GM23338 (cell line): Measurements from ENCODE around the gene SPRED3. TPM values are rescaled to one million over a fixed set of nuclear protein-coding genes. Genes with fewer than 3 reads are reported as not detected.

Experiments
- ATAC-seq: fragments of 200-7000 bp; cut with Tn5 transposase; 3 replicates; pipeline ENCODE4 v1.9.1; 2020
- DNase-seq: peaks from one replicate; pipeline ENCODE4 v3.0.0-alpha.2; 2015; ENCODE audit warnings: low spot score
- H2AFZ ChIP-seq: fragments of 200-600 bp; sonication (generic); 2 replicates; pipeline ENCODE4 v1.8.0; 2016; ENCODE audit warnings: antibody characterized with exemption, mild to moderate bottlenecking, moderate library complexity
- H3F3A ChIP-seq: fragments of 200-600 bp; sonication (generic); replicated peaks from 2 replicates; pipeline ENCODE4 v1.8.0; 2017; ENCODE audit warnings: antibody characterized with exemption, mixed run types, low read depth
- H3K27ac ChIP-seq: fragments of 200-600 bp; sonication (generic); 2 replicates; pipeline ENCODE4 v1.6.1; 2016; ENCODE audit warnings: low read depth
- H3K27me3 ChIP-seq: fragments of 200-600 bp; sonication (generic); 2 replicates; pipeline ENCODE4 v1.8.0; 2016; ENCODE audit warnings: mild to moderate bottlenecking, mixed run types, moderate library complexity; ENCODE audit not compliant: insufficient read depth
- H3K36me3 ChIP-seq: fragments of 200-600 bp; sonication (generic); 2 replicates; pipeline ENCODE4 v1.8.0; 2016; ENCODE audit warnings: mild to moderate bottlenecking; ENCODE audit not compliant: insufficient read depth
- H3K4me1 ChIP-seq: fragments of 200-600 bp; sonication (generic); 2 replicates; pipeline ENCODE4 v1.8.0; 2016; ENCODE audit warnings: mild to moderate bottlenecking, moderate library complexity; ENCODE audit not compliant: insufficient read depth
- H3K4me2 ChIP-seq: fragments of 200-600 bp; sonication (generic); 2 replicates; pipeline ENCODE4 v1.7.1; 2017; ENCODE audit warnings: mixed run types
- H3K4me3 ChIP-seq: fragments of 200-600 bp; sonication (generic); 2 replicates; pipeline ENCODE4 v1.6.1; 2016; ENCODE audit warnings: mixed run types
- H3K79me2 ChIP-seq: fragments of 200-600 bp; sonication (generic); replicated peaks from 2 replicates; pipeline ENCODE4 v1.8.0; 2017; ENCODE audit warnings: mild to moderate bottlenecking; ENCODE audit not compliant: insufficient read depth
- H3K9me2 ChIP-seq: fragments of 200-600 bp; sonication (generic); 2 replicates; pipeline ENCODE4 v1.8.0; 2017; ENCODE audit not compliant: insufficient read depth
- H4K20me1 ChIP-seq: fragments of 200-600 bp; sonication (generic); replicated peaks from 2 replicates; pipeline ENCODE4 v1.8.0; 2017; ENCODE audit warnings: mild to moderate bottlenecking; ENCODE audit not compliant: insufficient read depth
- H3K27ac Mint-ChIP-seq: 2 replicates; pipeline ENCODE4 v1.8.0; 2020; ENCODE audit warnings: inconsistent platforms, mild to moderate bottlenecking, moderate library complexity, mixed read lengths
- H3K27me3 Mint-ChIP-seq: 3 replicates; pipeline ENCODE4 v1.8.0; 2022; ENCODE audit warnings: low read depth, mild to moderate bottlenecking, moderate library complexity, mixed read lengths, inconsistent platforms; ENCODE audit not compliant: insufficient read depth, poor library complexity
- H3K36me3 Mint-ChIP-seq: 3 replicates; pipeline ENCODE4 v1.8.0; 2021; ENCODE audit warnings: low read depth, mild to moderate bottlenecking, inconsistent platforms, moderate library complexity, mixed read lengths
- H3K4me1 Mint-ChIP-seq: 3 replicates; pipeline ENCODE4 v1.8.0; 2020; ENCODE audit warnings: mild to moderate bottlenecking, inconsistent platforms, mixed read lengths
- H3K4me3 Mint-ChIP-seq: 3 replicates; pipeline ENCODE4 v1.8.0; 2021; ENCODE audit warnings: moderate library complexity, mild to moderate bottlenecking, inconsistent platforms, mixed read lengths
- H3K9me3 Mint-ChIP-seq: 3 replicates; pipeline ENCODE4 v1.8.0; 2020; ENCODE audit warnings: moderate library complexity, mild to moderate bottlenecking, inconsistent platforms, mixed read lengths
- CREB1 ChIP-seq: fragments of 250-450 bp; sonication (Bioruptor Pico); IDR thresholded peaks from 2 replicates; pipeline ENCODE4 v1.5.0; 2020; ENCODE audit warnings: low read depth, mild to moderate bottlenecking, moderate library complexity
- CTCF ChIP-seq, 2 experiments: fragments of 200-600 bp in 1 of 2; sonication (generic) in 1 of 2; conservative IDR thresholded peaks; 2 replicates each; pipeline versions ENCODE4 v1.5.1 to v1.6.1; 2016 to 2017; ENCODE audit warnings: antibody characterized with exemption in 2 of 2, low read depth in 2 of 2, mild to moderate bottlenecking in 2 of 2, moderate library complexity in 1 of 2
- ETS1 ChIP-seq: IDR thresholded peaks from 2 replicates; pipeline ENCODE4 v1.6.1; 2016; ENCODE audit warnings: antibody characterized with exemption
- EZH2 ChIP-seq: fragments of 200-600 bp; sonication (generic); IDR thresholded peaks from one replicate; pipeline ENCODE4 v1.8.0; 2017; ENCODE audit warnings: antibody characterized with exemption, mild to moderate bottlenecking, low read depth; ENCODE audit not compliant: unreplicated experiment
- EZH2phosphoT487 ChIP-seq: fragments of 200-600 bp; sonication (generic); IDR thresholded peaks from one replicate; pipeline ENCODE4 v1.8.1; 2018; ENCODE audit warnings: antibody characterized with exemption; ENCODE audit not compliant: unreplicated experiment
- JUNB ChIP-seq: IDR thresholded peaks from one replicate; pipeline ENCODE4 v1.6.1; 2016; ENCODE audit warnings: antibody characterized with exemption; ENCODE audit not compliant: unreplicated experiment
- NANOG ChIP-seq: IDR thresholded peaks from 2 replicates; pipeline ENCODE4 v1.6.1; 2016; ENCODE audit warnings: antibody characterized with exemption, borderline replicate concordance
- POLR2AphosphoS5 ChIP-seq: IDR thresholded peaks from 2 replicates; pipeline ENCODE4 v1.6.1; 2016; ENCODE audit warnings: antibody characterized with exemption, low read depth
- REST ChIP-seq: IDR thresholded peaks from one replicate; pipeline ENCODE4 v1.6.1; 2018; ENCODE audit warnings: antibody characterized with exemption; ENCODE audit not compliant: unreplicated experiment
- STAT1 ChIP-seq: IDR thresholded peaks from one replicate; pipeline ENCODE4 v1.6.1; 2016; ENCODE audit warnings: antibody characterized with exemption; ENCODE audit not compliant: unreplicated experiment
- ZNF114 ChIP-seq: fragments of 250-450 bp; sonication (Bioruptor Pico); IDR thresholded peaks from 2 replicates; pipeline ENCODE4 v1.5.0; 2020; ENCODE audit warnings: mild to moderate bottlenecking, moderate library complexity
- ZNF331 ChIP-seq: fragments of 250-450 bp; sonication (Bioruptor Pico); IDR thresholded peaks from 2 replicates; pipeline ENCODE4 v1.5.0; 2020; ENCODE audit warnings: low read depth, mild to moderate bottlenecking, moderate library complexity
- ZNF462 ChIP-seq: fragments of 250-450 bp; sonication (Bioruptor Pico); IDR thresholded peaks from 2 replicates; pipeline ENCODE4 v1.5.0; 2020; ENCODE audit warnings: mild to moderate bottlenecking, moderate library complexity
- polyA plus RNA-seq: library from polyadenylated mRNA; unstranded; fragments of >200 nt; fragmentation: Nextera tagmentation; extraction: Ambion mirVana; gene quantifications from 2 replicates; pipeline ENCODE4 v1.2.1, GENCODE V29; 2016
- total RNA-seq: library from RNA; depleted of rRNA; stranded (reverse); fragments of >200 nt; shearing (Covaris generic); gene quantifications from 2 replicates; pipeline ENCODE4 v1.2.3, GENCODE V29; 2014

SPRED3 gene
- total and polyA plus RNA-seq, 2 experiments from 2014 or later: 3.9 to 11.6 TPM

- Histone ChIP-seq H3K79me2 (0 out of 2 replicates have a peak, but pooled peaks cover 3% of the 10 kb centered on the region), H3K4me1 (peaks cover 34% of the 10 kb centered on the region), H3K27ac (peak overlapping the region; percentile 66; the same call in 1 of the 2 replicates), H3F3A (peaks cover 26% of the 10 kb centered on the region), H3K27me3 (no peaks in the 10 kb centered on the region), H2AFZ (no peak overlapping the region), H3K9me2 (no peaks in the 10 kb centered on the region), H3K36me3 (no peaks in the 10 kb centered on the region), H3K4me3 (no peak overlapping the region), H3K4me2 (no peak overlapping the region), H4K20me1 (no peaks in the 10 kb centered on the region)
- ATAC-seq: no peak
- TF ChIP-seq ZNF462 (CRISPR knock-in tag): no peak
- TF ChIP-seq NANOG: no peak
- TF ChIP-seq EZH2phosphoT487: no peak
- no peak for TF ChIP-seq POLR2AphosphoS5
- TF ChIP-seq STAT1: no peak
- no peak for TF ChIP-seq REST
- no peak for TF ChIP-seq EZH2
- no peak for TF ChIP-seq CREB1 (CRISPR knock-in tag)
- TF ChIP-seq ZNF331 (CRISPR knock-in tag): no peak
- no peak for TF ChIP-seq ETS1
- TF ChIP-seq CTCF (conservative IDR thresholded peaks at IDR 0.05; ENCODE audit: low read depth in 2 of 2): no peak
- TF ChIP-seq JUNB: no peak
- no peak for TF ChIP-seq ZNF114 (CRISPR knock-in tag)
- Mint-ChIP-seq H3K4me1 (peaks cover 21% of the 10 kb centered on the region), H3K36me3 (no peaks in the 10 kb centered on the region), H3K27me3 (peaks cover 19% of the 10 kb centered on the region), H3K4me3 (no peak overlapping the region), H3K9me3 (no peaks in the 10 kb centered on the region), H3K27ac (no peak overlapping the region)
- no peak for DNase-seq
Observed at GRCh38 chr19:38429811-38430156, 41.3 kb downstream of the SPRED3 start.
